ENCODE measurements around the gene FRMD4A. TPM values are rescaled to one million over a fixed set of nuclear protein-coding genes. Genes with fewer than 3 reads are reported as not detected.

The FRMD4A gene
- total RNA-seq, 1 donor from 2014 or later = 23.7 TPM

GRCh38 chr10:14299556-14299955, 31.2 kb downstream of the FRMD4A start:
- no peak for DNase-seq (ENCODE audit: low spot score)
- intact Hi-C loops (cut with DNase I) = no loop called here

GRCh38 chr10:14296065-14296709, 34.5 kb downstream of the FRMD4A start:
- DNase-seq (ENCODE audit: low spot score) = no peak
- intact Hi-C loops (cut with DNase I) = no loop called here

- DNase-seq (ENCODE audit: low spot score) = no peak
- intact Hi-C loops (cut with DNase I) = no loop called here
Measured at GRCh38 chr10:14294347-14295059, 36.2 kb downstream of the FRMD4A start.

- intact Hi-C loops (cut with DNase I) = no loop called here
- DNase-seq (ENCODE audit: low spot score) = no peak
Measured at GRCh38 chr10:14293526-14293925, 37.2 kb downstream of the FRMD4A start.

- intact Hi-C loops (cut with DNase I) = no loop called here
- DNase-seq (ENCODE audit: low spot score) = no peak
Measured at GRCh38 chr10:14291296-14291695, 39.4 kb downstream of the FRMD4A start.

DNA sequence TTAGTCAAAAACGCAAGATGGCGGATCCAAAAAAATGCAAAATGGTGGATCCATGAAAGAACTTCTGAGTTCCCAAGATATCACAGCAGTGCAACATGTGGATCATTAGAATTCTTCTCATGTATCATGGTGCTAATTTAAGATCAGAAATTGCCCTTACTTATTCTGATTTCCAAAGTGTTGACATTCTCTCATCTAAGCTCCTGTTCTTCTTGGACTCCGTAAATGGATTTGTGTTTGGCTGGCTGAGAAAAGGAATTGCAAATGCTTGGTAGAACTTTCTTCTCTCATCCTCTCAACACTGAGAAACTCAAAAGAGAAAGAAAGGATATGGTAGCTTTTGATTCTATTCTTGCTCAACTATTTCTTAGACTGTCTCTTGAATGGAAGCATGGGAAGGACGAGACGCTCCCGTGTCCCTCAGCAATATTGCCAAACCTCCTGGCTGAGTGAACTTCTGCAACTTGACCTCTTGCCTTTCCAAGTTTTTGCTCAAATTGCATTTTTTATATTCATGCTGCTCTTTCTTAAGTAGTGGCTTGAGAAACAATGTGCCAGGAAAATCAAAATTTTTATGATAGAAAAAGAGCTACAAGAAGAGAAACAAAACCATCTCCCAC, 44.7 kb downstream of the FRMD4A start:
- no peak for DNase-seq (ENCODE audit: low spot score)
- intact Hi-C loops (cut with DNase I) = no loop called here

GRCh38 chr10:14282276-14282675, 48.4 kb downstream of the FRMD4A start:
- no peak for DNase-seq (ENCODE audit: low spot score)
- intact Hi-C loops (cut with DNase I) = no loop called here

GRCh38 chr10:14278533-14278932, 52.2 kb downstream of the FRMD4A start:
- DNase-seq (ENCODE audit: low spot score) = no peak
- intact Hi-C loops (cut with DNase I) = no loop called here

DNA sequence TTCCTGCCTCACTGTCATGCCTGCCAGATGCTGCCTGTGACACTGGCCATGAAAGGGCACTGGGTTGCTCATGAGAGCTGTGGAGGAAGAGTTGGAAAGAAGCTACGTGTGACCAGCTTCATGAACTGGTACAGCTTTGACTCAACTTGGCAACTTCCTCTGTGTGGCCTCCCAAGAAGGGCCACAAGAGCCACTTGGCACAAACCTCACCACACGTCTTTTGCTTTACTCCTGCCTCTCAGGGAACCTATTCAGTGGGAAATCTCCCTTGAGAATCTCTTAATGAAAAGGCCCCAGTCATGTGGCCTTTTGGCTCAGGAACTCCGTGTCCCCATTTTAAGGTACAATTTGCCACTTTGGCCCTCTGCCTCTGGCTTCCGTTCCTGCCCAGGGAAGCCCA, 54.5 kb downstream of the FRMD4A start:
- DNase-seq (ENCODE audit: low spot score) = no peak
- intact Hi-C loops (cut with DNase I) = no loop called here

GRCh38 chr10:14271621-14272020, 59.1 kb downstream of the FRMD4A start:
- intact Hi-C loops (cut with DNase I) = no loop called here
- no peak for DNase-seq (ENCODE audit: low spot score)

- DNase-seq (ENCODE audit: low spot score) = no peak
- intact Hi-C loops (cut with DNase I) = no loop called here
Measured at GRCh38 chr10:14270370-14270769, 60.4 kb downstream of the FRMD4A start.

DNA sequence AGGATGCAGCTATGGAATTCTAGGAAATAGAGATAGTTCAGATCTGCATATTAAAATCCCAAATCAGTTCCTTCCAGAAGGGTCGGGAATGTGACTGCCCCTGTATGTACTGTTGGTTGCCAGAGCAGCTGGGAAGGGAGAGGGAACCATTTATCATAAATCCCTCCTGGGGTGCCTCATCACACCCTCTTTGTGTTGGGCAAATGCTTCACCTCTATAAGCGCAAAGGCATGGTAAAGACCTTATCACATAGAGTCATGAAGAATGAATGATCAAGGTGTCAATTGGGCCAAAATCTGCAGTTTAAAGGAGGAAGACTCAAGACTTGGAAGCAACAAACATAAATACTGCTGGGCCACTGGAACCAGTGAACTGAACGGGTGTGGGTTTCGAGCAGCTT, 65.0 kb downstream of the FRMD4A start:
- intact Hi-C loops (cut with DNase I) = no loop called here
- DNase-seq (ENCODE audit: low spot score) = no peak

DNA sequence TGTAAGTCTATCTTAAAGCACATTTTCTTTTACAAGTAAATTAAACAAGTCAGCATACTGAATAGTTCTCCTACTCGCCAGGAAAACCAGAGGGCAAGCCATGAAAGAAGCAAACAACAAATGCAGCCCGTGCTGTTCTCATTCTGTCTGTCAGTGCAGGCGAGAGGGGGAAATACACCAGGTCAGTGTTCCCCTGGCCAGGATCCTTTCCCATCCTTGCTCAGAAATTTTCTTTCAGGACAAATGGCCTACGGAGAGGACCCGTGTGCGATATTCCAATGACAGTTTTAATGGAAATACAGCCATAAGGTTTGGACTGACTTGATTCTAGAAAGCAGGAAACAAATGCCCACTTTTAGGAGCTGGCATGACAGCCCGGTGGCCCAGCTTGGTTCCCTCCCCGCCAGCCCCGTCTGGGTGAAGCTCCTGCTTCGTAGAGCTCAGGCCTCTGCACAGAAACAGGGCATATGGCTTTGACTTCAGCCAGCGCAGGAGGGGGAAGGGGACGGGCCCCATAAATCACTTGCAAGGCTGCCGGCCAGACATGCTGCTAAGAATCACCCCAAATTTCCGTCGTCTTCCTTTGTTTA, 67.8 kb downstream of the FRMD4A start:
- intact Hi-C loops (cut with DNase I) = no loop called here
- DNase-seq (ENCODE audit: low spot score) = no peak

DNA sequence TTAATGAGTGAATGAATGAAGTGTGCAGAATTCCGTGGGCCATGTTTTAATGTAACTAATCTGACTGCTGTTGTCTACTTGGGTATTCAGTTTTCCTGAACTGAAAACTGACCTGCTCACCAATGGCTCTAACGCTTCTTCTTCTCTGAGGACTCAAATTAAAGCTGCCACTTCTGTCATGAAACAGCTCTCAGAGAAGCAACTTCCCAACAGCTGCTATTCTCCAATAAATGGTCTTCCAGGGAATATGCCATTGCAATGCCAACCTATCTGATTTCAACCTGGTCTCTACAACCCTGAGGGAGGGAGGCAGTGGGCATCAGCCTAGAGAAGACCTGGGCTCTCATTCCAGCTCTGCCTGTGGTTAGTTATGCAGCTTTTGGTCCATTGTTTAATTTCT, 69.4 kb downstream of the FRMD4A start:
- no peak for DNase-seq (ENCODE audit: low spot score)
- intact Hi-C loops (cut with DNase I) = no loop called here

- no peak for DNase-seq (ENCODE audit: low spot score)
- intact Hi-C loops (cut with DNase I) = no loop called here
Measured at GRCh38 chr10:14259696-14260566, 70.8 kb downstream of the FRMD4A start.

DNA sequence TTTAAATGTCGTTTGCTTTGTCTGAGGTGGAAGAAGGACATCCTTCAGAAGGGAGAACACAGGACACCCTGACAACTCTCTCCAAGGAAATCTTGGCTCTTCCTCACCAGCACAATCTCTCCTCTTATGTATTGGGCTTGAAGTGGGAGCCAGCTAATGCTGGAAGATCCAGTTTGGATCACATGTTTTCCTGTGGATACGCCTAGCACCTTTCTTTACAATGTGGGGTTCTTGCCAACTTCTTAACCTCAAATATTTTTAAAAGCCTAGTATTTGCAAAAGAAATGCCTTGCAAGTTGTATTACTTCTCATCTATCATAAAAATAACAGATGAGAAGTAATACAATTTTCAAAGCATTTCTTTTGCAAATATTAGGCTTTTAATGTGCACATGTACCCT, 76.4 kb downstream of the FRMD4A start:
- intact Hi-C loops (cut with DNase I) = no loop called here

DNA sequence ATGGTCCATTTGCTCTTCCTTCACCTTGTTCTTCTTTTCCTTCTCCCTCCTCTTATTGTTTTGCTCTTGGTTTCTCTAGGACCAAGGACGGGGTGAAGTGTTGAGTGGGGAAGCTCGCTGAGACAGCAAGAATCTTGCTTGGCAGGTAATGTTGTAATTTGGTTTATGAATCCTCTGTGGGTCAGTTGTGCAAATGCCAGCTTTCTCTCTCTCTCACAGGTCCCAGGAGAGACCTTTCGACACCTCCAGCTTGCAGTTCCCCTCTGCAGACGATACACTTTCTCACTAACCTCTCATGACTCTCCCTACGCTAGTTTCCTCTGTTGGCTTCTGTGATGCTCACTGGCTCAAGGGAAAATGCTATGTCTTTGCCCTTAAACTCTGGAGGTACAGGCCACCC, 77.0 kb downstream of the FRMD4A start:
- no peak for DNase-seq (ENCODE audit: low spot score)
- intact Hi-C loops (cut with DNase I) = no loop called here

More for the DNA sequence above, 76.4 kb downstream of the FRMD4A start:
- DNase-seq (ENCODE audit: low spot score) = no peak

DNA sequence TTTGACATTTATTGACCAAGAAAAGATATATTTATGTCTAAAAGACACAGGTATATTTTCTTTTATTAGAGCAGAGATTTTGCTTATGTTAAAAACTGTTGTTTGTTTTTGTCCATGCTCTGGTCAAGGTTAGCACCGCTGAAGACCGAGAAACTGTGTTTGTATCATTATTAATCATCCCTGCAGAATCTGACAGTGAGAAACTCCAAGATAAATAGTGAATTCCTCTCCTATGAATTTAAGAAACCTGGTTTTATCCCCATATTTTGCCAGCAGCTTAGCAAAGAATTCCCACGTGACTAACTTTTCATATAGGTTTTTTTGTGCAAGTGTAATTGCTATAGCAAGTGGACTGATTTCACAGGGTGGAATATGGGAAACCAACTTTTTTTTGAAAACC, 77.6 kb downstream of the FRMD4A start:
- intact Hi-C loops (cut with DNase I) = no loop called here

GRCh38 chr10:14250496-14251076, 80.1 kb downstream of the FRMD4A start:
- intact Hi-C loops (cut with DNase I) = no loop called here

More for the DNA sequence above, 77.6 kb downstream of the FRMD4A start:
- DNase-seq (ENCODE audit: low spot score) = no peak

More at GRCh38 chr10:14250496-14251076, 80.1 kb downstream of the FRMD4A start:
- no peak for DNase-seq (ENCODE audit: low spot score)

All from cardiac septum (tissue), 1 donor.